HG02763 (cell line): ENCODE results near the gene RRP1.
A peak's percentile ranks its signal among the peaks of the same experiment; 100 is the strongest.

Source experiments
- ATAC-seq: cut with Tn5 transposase; IDR thresholded peaks from one replicate; pipeline ENCODE4 v1.9.1; 2021; ENCODE audit warnings: mild to moderate bottlenecking, moderate library complexity; ENCODE audit not compliant: unreplicated experiment

RRP1 gene

GRCh38 chr21:43800566-43800965, 11.2 kb downstream of the RRP1 start:
- no peak for ATAC-seq

- no peak for ATAC-seq
These were observed 11.8 kb downstream of the RRP1 start for GRCh38 chr21:43801006-43801783.

- ATAC-seq: no peak
These were observed 13.4 kb downstream of the RRP1 start for GRCh38 chr21:43802713-43803313.

DNA sequence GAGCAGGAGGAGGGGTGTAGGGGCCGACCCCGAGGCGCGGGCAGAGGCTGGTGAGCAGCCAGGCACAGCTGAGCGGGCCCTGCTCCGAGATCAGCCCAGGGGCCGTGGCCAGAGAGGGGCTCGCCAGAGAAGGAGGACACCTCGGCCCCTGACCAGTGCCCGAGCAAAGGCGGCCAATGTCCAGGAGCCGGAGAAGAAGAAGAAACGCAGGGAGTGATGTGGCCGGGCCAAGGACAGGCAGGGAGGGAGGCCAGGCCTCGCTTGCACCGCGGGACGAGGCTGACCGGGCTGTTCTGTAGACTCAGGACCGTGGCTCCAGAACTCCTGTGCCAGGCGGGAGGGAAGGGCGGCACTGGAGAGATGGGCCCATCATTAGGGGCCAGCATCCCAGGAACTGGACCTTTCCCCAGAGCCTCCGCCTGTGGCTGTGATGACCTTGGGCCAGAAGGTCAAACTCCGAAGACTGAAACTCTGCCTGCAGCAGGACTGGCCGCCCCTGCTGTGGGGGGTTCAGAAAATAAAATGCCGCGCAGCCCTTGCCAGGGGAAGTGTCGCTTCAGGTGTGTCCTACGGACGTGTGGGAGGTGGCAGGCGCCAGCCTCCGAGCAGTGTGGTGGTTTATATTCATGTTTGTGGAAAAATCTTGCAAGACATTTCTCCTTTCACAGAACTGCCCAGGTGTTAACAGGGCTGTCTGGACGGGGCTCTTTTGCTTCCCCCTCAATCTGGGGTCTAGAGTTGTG, 14.4 kb downstream of the RRP1 start:
- no peak for ATAC-seq

DNA sequence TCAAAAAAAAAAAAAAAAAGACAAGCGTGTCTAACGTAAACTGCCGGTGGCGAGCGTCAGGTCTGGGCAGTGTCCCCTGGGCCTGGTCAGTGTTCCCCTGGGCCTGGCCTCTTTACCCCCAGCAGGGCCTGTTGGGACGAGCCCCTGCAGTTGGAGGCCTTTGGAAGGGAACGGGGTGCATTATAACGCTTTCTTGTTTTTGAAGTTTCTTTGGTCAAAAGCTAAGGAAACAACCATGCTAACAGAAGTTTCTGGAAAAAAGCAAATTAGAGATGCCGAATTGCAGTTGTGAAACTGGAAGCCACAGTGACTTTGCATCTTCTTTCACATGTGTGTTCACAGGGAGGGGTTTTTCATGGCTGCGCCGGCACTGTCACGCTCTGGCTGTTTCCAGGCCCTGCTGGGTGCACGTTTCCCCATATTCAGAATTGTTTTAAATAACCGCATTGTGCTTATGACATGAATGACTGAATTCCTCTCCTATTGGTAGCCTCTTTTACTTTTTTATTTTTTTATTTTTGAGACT, 16.0 kb downstream of the RRP1 start:
- peak; percentile 81 for ATAC-seq

- ATAC-seq: peak; percentile 7
These were observed 16.8 kb downstream of the RRP1 start for GRCh38 chr21:43806017-43806710.

GRCh38 chr21:43808367-43808766, 19.0 kb downstream of the RRP1 start:
- ATAC-seq: no peak

DNA sequence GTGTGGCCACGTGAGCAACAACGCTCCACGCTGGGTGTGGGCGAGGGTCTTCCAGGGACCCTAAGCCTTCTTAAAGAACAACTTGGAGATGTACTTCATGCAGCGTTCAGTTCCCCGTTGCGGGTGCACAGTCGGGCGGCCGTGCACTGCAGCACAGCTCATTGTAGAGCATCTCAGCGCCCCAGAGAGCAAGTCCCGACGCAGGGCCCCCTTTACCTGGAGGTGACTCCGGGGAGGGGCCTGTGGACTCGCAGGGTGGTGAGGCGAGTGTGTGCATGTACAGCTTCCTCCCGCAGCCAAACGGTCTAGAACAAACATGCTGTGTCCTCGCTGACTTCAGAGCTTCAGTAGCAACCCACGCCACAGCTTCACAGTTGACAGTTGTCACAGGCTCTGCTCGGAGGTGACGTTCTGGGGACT, 19.5 kb downstream of the RRP1 start:
- ATAC-seq: no peak

DNA sequence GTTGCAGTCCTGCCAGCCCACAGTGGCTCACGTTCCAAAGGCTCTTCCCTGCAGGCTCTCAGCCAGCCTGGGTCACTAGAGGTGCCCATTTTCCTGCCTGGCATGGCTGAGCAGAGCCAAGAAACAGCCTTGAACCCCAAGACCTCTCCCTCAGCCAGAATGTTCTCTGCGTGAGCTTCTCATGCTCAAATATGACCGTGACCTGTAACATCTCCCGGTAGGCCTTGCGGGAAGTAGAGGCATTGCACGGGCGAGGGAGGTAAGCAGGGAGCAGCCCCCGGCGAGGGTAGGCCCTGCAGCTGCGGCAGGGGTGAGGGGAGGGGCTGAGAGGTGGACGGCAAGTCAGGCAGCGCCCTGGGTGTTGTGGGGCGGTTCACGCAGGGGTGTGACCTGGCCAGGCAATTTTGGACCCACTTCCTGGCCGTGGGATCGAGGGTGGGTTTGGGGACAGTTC, 20.0 kb downstream of the RRP1 start:
- no peak for ATAC-seq

- ATAC-seq: no peak
These were observed 20.6 kb downstream of the RRP1 start for GRCh38 chr21:43809853-43810504.

DNA sequence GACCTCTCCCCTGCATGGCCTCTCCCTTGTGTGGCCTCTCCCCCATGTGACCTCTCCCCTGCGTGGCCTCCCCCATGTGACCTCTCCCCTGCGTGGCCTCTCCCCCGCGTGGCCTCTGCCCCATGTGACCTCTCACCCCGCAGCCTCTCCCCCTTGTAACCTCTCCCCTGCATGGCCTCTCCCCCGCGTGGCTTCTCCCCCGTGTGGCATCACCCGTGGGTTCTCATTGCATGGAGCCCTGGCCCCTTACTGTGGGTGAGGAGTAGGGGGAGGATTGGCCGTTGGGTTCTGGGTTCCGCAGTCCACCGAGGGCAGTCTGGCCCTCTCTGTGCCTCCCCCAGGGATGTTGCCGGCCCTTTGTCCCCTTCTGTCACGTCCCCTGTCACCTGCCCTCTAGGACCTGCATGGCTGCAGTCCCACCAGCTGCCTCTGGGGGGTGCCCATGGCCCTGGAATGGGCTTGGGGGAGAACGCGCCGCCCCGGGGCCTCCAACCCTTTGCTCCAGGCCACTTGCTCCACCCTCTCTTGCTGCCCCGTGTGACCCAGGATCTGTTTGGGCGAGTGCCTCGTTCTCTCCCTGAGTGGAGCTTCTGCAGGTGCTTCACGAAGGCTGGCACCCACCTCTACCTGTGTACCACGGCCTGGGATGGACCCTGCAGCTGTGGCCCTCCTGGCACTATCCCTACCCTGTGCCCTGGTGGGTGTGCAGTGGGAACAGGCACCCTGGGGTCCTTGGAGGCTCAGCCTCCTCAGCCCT, 21.3 kb downstream of the RRP1 start:
- ATAC-seq: peak; percentile 58

DNA sequence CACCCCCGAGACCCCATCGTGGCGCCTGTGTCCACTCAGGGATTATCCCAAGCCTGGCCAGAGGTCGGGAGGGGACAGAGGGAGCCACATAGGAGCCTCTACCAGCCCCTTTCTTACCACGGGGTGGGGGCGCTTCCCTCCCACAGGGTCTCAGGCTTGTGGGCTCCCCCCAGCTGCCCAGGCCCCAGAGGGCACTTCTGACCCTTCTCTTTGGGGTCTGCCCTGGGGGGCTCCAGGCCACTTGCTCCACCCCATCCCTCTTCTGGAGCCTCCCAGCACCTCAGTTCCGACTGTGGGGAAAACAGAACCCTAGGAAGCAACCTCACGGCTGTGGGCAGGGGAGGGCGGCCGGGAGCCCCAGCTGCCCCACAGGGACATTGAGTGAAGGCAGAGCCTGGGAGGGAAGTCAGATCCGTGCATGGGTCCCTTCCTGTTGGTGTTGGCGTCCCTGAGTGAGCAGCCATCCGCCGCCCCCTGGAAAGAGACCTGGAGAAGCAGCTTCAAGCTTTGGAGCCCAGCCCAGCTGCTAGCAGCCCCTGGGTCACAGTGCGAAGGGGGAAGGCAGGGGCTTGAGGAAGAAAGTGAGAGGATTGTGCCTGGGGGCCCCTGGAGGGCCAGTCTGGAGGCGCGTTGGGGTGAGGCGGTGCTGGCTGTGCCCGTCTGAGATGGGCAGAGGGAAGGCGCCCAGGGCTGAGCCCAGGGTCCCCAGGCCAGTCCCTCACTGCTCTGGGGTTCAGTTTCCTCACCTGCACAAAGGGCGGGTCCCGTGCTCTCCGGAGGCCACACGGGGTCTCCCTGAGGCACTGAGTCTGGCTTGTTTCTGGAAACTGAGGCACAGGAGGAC, 22.1 kb downstream of the RRP1 start:
- ATAC-seq: no peak

- no peak for ATAC-seq
These were observed 22.9 kb downstream of the RRP1 start for GRCh38 chr21:43812139-43812821.

GRCh38 chr21:43812957-43813655, 23.7 kb downstream of the RRP1 start:
- ATAC-seq: no peak

- ATAC-seq: no peak
These were observed 24.2 kb downstream of the RRP1 start for GRCh38 chr21:43813656-43813980.

DNA sequence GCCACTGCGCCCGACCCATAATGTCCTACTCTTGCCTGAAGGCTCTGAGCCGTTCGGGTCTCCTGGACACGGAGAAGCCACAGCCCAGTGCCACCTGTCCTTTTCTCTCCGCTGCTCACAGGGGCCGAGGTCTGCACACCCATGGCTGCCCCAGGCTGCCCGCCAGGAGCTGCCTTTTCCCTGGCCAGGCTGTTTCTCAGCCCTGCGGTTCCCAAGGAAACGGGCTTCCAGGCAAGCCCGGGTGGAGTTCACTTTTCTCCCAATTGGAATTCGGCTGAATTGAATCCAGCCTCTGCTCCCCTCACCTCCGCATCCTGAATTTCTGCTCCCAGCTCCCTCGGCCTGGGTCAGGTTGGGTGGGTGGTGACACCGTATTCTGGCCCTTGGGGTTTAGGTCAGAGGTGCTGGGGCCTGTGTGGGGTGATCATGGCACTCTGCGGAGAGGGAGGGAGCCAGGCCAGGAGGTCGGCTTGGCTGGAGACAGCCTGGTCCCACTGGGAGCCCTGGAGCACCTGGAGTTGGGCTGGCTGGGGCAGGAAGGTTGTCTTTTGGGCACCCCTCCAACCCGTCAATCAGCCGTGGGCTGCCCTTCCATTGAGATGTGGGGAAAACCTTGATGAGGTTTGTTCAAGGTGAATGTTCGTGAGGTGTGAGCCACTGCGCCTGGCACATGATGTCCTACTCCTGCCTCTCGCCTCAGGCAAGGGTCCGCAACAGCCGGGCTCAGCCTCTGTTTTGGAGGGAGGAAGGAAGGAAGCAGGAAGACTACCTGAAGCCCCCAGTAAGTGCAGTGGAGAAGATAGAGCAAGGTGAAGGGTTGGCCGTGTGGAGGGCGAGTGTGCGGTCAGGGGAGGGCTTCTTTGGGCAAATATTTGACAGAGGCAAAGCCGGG, 25.1 kb downstream of the RRP1 start:
- no peak for ATAC-seq

DNA sequence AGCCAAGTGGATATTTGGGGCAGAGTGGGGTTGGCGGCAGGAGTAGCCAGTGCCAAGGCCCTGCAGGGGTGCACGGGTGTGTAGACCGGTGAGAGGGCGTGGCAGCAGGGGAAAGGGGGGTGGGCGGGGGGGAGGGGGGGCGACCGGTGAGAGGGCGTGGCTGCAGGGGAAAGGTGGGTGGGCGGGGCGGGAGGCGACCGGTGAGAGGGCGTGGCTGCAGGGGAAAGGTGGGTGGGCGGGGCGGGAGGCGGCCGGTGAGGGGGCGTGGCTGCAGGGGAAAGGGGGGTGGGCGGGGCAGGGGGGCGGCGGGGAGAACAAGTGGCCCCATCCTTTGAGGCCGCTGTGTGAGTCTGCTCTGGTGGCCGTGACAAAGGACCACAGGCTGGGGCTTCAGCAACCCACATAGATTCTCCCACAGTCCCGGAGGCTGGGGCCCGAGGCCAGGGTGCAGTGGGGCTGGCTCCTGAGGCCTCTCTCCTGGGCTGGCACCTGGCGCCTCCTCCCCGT, 25.8 kb downstream of the RRP1 start:
- no peak for ATAC-seq
